Esophagus muscularis mucosa (tissue), 4 donors: ENCODE measurements around the gene IPO4. TPM values are rescaled to one million over a fixed set of nuclear protein-coding genes. Genes with fewer than 3 reads are reported as not detected.

Experiments
- DNase-seq: peaks from one replicate; pipeline ENCODE4 v3.0.0-alpha.2; 2017; ENCODE audit errors: extremely low spot score
- H3K27ac ChIP-seq, 4 donors: fragments of 200-600 bp; sonication (generic); replicated peaks in 1 of 4; 1 replicate in 3 of 4; 2 replicates in 1 of 4; pipeline ENCODE4 v1.5.1; 2016 to 2019; ENCODE audit warnings: mild to moderate bottlenecking in 1 of 4
- H3K27me3 ChIP-seq, 4 donors: fragments of 200-600 bp; sonication (generic); one replicate each; pipeline versions ENCODE4 v1.5.1 to v1.6.0; 2016 to 2019
- H3K36me3 ChIP-seq, 4 donors: fragments of 200-600 bp; sonication (generic); one replicate each; pipeline ENCODE4 v1.5.1; 2016 to 2019
- H3K4me1 ChIP-seq, 4 donors: fragments of 200-600 bp; sonication (generic); one replicate each; pipeline ENCODE4 v1.5.1; 2016 to 2019
- H3K4me3 ChIP-seq, 4 donors: fragments of 200-600 bp; sonication (generic); 1 replicate in 2 of 4; 2 replicates in 2 of 4; pipeline ENCODE4 v1.5.1; 2016 to 2019; ENCODE audit warnings: mild to moderate bottlenecking in 4 of 4, moderate library complexity in 1 of 4
- H3K9me3 ChIP-seq, 4 donors: fragments of 200-600 bp; sonication (generic); 1 replicate in 3 of 4; 2 replicates in 1 of 4; pipeline ENCODE4 v1.5.1; 2016 to 2019
- EP300 ChIP-seq: sonication (generic); formaldehyde crosslinking; IDR thresholded peaks from one replicate; pipeline ENCODE4 v1.6.1; 2017; ENCODE audit warnings: antibody characterized with exemption
- POLR2A ChIP-seq: fragments of 450-650 bp; IDR thresholded peaks from one replicate; pipeline ENCODE4 v1.6.1; 2017; ENCODE audit warnings: antibody characterized with exemption, moderate library complexity, mild to moderate bottlenecking, low read depth
- POLR2AphosphoS5 ChIP-seq, 2 donors: sonication (generic); formaldehyde crosslinking; IDR thresholded peaks; one replicate each; pipeline ENCODE4 v1.6.1; 2017; ENCODE audit warnings: antibody characterized with exemption in 2 of 2
- WGBS: methylation state at CpG from one replicate; pipeline ENCODE4 v1.1.5; 2018; 5-methylcytosine and 5-hydroxymethylcytosine counted together
- intact Hi-C: fragments of 100-400 bp; cut with DNase I; formaldehyde crosslinking; loops from one replicate; pipeline ENCODE4 v1.15.1; 2023
- total RNA-seq, 4 donors: library from RNA; depleted of rRNA; stranded (reverse); fragments of >200 nt; gene quantifications; one replicate each; pipeline versions ENCODE4 v1.1.0 to v1.2.1, GENCODE V29; 2016
- TF ChIP-seq, protein P1 (sequence below), 3 experiments: fragments of 200-600 bp in 2 of 3; fragments of 450-650 bp in 1 of 3; sonication (generic) in 2 of 3; IDR thresholded peaks; one replicate each; pipeline ENCODE4 v1.5.1; 2017 to 2019; ENCODE audit warnings: antibody characterized with exemption in 3 of 3, mild to moderate bottlenecking in 2 of 3, moderate library complexity in 1 of 3

The IPO4 gene
- total RNA-seq, 4 donors from 2014 or later, result 12.9 to 41.6 (median 25.2) TPM

DNA sequence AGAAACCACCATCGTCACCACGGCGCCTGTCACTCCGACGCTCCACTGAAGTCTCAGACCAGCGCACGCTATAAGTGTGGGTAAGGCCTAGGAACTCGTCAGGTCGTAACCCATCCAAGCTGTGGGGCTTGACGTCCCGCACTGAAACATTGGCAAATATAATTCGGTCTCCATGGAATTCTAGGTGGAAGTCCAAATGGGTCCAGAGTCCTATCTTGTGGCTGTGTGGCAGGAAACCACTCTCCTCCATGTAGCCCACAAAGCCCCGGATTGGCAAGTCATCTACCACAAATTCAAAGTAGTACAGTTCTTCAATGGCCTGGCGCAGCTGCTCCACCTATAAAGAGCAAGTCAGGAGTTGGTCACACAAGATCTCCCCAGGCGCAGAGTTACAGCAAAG lies 4.3 kb upstream of the IPO4 start:
- 95% methylated on average over 12 of the region's 15 CpGs for WGBS

DNA sequence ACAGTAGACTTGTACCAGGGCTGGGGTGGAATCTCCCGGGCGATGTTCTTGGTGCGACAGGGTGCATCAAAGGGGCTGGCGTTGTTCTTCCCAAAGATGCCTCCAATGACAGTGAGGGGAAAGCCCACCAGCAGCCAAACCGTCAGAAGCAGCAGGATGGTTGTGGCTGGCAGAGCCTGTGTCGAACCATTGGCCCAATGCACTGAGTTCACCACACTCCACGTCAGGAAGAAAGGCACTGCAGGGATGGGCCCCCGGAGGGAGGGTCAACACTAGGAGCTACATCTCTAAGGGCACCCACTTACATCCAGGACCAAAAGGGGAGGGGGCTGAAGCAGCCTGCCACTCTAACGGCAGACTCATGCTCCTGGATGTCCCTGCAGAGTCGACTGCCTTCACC lies 1.8 kb upstream of the IPO4 start:
- Histone ChIP-seq H3K27me3 (no peaks in the 10 kb centered on the region), H3K9me3 (no peaks in the 10 kb centered on the region), H3K36me3 (peaks cover 32 to 56% (median 48%) of the 10 kb centered on the region in 4 donors), H3K27ac (no peak overlapping the region), H3K4me3 (no peak overlapping the region), H3K4me1 (peaks cover 27 to 58% (median 46%) of the 10 kb centered on the region in 4 donors)
- TF ChIP-seq POLR2A, result no peak
- no peak for TF ChIP-seq POLR2AphosphoS5 (IDR thresholded peaks at IDR 0.05)
- TF ChIP-seq EP300, result no peak
- TF ChIP-seq, protein P1, sequence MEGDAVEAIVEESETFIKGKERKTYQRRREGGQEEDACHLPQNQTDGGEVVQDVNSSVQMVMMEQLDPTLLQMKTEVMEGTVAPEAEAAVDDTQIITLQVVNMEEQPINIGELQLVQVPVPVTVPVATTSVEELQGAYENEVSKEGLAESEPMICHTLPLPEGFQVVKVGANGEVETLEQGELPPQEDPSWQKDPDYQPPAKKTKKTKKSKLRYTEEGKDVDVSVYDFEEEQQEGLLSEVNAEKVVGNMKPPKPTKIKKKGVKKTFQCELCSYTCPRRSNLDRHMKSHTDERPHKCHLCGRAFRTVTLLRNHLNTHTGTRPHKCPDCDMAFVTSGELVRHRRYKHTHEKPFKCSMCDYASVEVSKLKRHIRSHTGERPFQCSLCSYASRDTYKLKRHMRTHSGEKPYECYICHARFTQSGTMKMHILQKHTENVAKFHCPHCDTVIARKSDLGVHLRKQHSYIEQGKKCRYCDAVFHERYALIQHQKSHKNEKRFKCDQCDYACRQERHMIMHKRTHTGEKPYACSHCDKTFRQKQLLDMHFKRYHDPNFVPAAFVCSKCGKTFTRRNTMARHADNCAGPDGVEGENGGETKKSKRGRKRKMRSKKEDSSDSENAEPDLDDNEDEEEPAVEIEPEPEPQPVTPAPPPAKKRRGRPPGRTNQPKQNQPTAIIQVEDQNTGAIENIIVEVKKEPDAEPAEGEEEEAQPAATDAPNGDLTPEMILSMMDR (IDR thresholded peaks at IDR 0.05), result no peak
- 93% methylated on average over 10 of the region's 10 CpGs for WGBS
- intact Hi-C loops, result no loop called here
- DNase-seq, result no peak

More for the DNA sequence above, 4.3 kb upstream of the IPO4 start:
- Histone ChIP-seq H3K4me1 (peaks cover 35 to 67% (median 53%) of the 10 kb centered on the region in 4 donors), H3K27me3 (no peaks in the 10 kb centered on the region), H3K36me3 (peaks cover 16 to 39% (median 34%) of the 10 kb centered on the region in 4 donors), H3K4me3 (no peak overlapping the region), H3K9me3 (no peaks in the 10 kb centered on the region), H3K27ac (no peak overlapping the region)
- no peak for DNase-seq
- TF ChIP-seq POLR2A, result no peak
- TF ChIP-seq EP300, result no peak
- TF ChIP-seq POLR2AphosphoS5 (IDR thresholded peaks at IDR 0.05), result no peak
- TF ChIP-seq, protein P1 (IDR thresholded peaks at IDR 0.05), result no peak
- intact Hi-C loops, result no loop called here

DNA sequence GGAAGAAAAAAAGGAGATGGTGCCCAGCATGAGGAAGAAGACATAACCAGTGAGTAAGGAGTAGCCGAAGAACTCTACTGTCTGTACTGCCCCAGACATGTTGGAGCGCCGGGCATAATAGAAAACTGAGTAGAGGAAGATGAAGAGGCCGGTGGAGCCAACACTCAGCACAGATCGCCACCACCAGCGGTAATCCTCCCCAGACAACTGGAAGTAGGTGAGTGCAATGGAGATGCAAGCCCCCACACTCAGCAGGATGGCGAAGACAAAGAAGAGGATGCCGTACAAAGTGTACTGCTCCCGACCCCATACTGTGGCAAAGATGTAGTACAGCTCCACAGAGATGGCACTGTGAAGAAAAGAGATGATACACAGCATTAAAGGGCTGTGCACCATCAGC lies 844 bp upstream of the IPO4 start:
- intact Hi-C loops, result no loop called here
- DNase-seq, result no peak
- Histone ChIP-seq H3K27me3 (no peaks in the 10 kb centered on the region), H3K4me1 (peaks cover 22 to 51% (median 40%) of the 10 kb centered on the region in 4 donors), H3K9me3 (no peaks in the 10 kb centered on the region), H3K27ac (peak overlapping the region in 3 of 4 donors; percentile 35 to 89 (median 70)), H3K36me3 (peaks cover 40 to 65% (median 58%) of the 10 kb centered on the region in 4 donors), H3K4me3 (no peak overlapping the region)
- WGBS, result 92% methylated on average over 9 of the region's 9 CpGs
- TF ChIP-seq, protein P1 (IDR thresholded peaks at IDR 0.05), result no peak
- no peak for TF ChIP-seq POLR2AphosphoS5 (IDR thresholded peaks at IDR 0.05)
- TF ChIP-seq POLR2A, result no peak
- TF ChIP-seq EP300, result no peak

DNA sequence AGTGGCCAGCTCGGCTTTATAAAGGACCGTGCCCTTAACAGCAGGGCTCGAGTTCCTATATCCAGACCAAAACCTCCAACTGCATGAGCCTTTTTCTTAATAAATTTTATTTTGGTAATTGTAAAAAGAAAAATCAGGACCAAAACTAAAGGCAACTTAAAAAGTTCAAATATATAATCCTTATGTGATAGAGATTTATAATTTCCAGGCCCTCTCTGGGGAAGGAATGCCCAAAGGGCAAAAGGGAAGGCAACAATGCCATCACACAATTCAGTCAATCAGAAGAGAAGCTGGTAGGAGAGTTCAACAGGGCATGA lies 401 bp upstream of the IPO4 start:
- Histone ChIP-seq H3K36me3 (peaks cover 45 to 70% (median 62%) of the 10 kb centered on the region in 4 donors), H3K9me3 (no peaks in the 10 kb centered on the region), H3K27ac (peak overlapping the region; percentile 35 to 89 (median 58)), H3K27me3 (no peaks in the 10 kb centered on the region), H3K4me1 (peaks cover 18 to 47% (median 35%) of the 10 kb centered on the region in 4 donors), H3K4me3 (peak overlapping the region; percentile 66 to 84 (median 70))
- TF ChIP-seq, protein P1 (IDR thresholded peaks at IDR 0.05), result no peak
- TF ChIP-seq EP300, result no peak
- TF ChIP-seq POLR2AphosphoS5 (IDR thresholded peaks at IDR 0.05), result no peak
- TF ChIP-seq POLR2A, result no peak
- intact Hi-C loops, result no loop called here
- no peak for DNase-seq
- 8% methylated on average over 3 of the region's 3 CpGs for WGBS

DNA sequence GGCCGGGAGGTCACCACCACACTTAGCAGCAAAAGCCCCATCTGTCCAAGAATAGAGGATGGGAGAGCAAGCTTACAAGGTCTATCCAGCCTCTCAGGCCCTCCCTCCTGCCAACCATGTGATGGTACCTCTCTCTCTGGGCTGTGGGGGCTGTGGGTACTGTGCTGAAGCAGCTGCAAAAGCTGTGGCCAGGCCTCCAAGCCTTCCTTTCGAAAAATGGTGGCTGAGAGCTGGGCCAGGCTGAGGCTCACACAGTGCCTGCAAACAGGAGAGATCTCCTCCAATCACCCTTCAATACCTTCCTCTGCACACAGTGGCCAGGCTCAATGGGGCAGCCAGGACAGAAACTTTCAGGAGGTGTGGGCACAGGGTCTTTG lies 1.1 kb downstream of the IPO4 start:
- intact Hi-C loops, result no loop called here
- H3K36me3 ChIP-seq, result peaks cover 53 to 77% (median 69%) of the 10 kb centered on the region in 4 donors
- H3K27ac ChIP-seq, result peak overlapping the region in 3 of 4 donors; percentile 70 to 89 (median 76)
- no peaks in the 10 kb centered on the region for H3K9me3 ChIP-seq
- DNase-seq, result no peak
- H3K4me3 ChIP-seq, result peak overlapping the region in 3 of 4 donors; percentile 67 to 84 (median 72)
- peaks cover 17 to 36% (median 30%) of the 10 kb centered on the region in 4 donors for H3K4me1 ChIP-seq
- H3K27me3 ChIP-seq, result no peaks in the 10 kb centered on the region
- TF ChIP-seq EP300 (no peak), POLR2AphosphoS5 (IDR thresholded peaks at IDR 0.05) (no peak), POLR2A (no peak)
- TF ChIP-seq, protein P1 (IDR thresholded peaks at IDR 0.05), result no peak
- 82% methylated on average over 2 of the region's 2 CpGs for WGBS
